Stimulated activated CD4-positive, alpha-beta T cell treated with anti-CD3 and anti-CD28 coated beads, Interleukin-4, amount 100 ng/mL, for 48 hours (primary cell): Measurements from ENCODE around the gene UPF2.

Experiments
- DNase-seq, 2 donors: peaks; one replicate each; pipeline ENCODE4 v3.0.0-alpha.2; 2020; ENCODE audit warnings: low read depth in 2 of 2

UPF2 gene

GRCh38 chr10:11962176-11962575, 80.4 kb downstream of the UPF2 start:
- DNase-seq = no peak

DNA sequence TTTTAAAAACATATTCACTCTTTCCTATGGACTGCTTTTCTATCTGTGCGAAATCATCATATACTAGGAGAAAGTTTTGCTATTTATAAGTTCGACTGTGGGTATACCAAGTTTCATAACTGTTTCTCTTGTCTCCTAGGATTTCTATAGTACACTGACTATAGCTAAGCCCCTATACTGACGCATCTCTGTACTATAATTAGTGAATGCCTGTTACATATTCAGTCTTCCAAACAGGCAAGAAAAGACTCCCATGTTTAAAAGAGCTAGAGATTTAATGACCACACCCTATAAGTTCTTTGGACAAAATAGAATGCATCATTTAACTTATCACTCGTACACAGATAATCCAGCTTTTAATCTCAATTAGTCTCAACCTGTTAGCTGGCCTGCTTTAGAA, 80.8 kb downstream of the UPF2 start:
- no peak for DNase-seq

DNA sequence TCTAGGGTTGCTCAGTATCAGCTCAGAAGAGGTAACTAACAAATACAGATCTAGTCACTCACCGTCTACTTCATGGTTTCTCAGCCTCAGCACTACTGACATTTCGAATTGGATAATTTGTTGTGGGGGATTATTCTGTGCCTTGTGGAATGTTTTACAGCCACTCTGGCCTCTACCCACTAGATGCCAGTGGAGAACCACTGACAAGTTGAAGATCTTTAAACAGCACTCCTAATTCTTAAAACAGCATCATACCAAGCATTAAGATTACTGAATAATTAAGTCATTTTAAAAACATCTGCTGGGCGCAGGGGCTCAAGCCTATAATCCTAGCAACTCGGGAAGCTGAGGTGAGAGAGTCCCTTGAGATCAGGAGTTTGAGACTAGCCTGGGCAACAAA, 82.6 kb downstream of the UPF2 start:
- DNase-seq = no peak

DNA sequence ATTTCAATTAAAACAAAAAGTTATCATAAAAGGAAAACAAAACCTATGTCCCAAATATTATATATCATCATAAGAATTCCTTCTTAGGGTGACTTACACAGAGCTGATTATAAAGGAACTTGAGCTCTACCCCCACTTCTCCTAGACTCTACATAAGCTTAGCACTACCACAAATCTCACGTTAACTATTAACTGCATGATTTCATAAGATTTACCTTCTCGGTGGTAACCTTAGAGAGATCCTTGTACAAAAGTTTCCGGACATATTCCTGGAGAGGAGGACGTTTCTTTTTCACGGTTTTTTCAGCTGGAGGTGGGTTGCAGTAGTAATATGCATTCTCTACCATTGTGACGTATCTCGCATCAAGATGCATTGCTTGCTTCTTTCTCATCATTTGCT, 83.7 kb downstream of the UPF2 start:
- DNase-seq = no peak

- no peak for DNase-seq
Measured at GRCh38 chr10:11951695-11952094, 90.9 kb downstream of the UPF2 start.

GRCh38 chr10:11950325-11951018, 92.1 kb downstream of the UPF2 start:
- no peak for DNase-seq

GRCh38 chr10:11949152-11949551, 93.5 kb downstream of the UPF2 start:
- DNase-seq = no peak

GRCh38 chr10:11946652-11947051, 96.0 kb downstream of the UPF2 start:
- DNase-seq = no peak

DNA sequence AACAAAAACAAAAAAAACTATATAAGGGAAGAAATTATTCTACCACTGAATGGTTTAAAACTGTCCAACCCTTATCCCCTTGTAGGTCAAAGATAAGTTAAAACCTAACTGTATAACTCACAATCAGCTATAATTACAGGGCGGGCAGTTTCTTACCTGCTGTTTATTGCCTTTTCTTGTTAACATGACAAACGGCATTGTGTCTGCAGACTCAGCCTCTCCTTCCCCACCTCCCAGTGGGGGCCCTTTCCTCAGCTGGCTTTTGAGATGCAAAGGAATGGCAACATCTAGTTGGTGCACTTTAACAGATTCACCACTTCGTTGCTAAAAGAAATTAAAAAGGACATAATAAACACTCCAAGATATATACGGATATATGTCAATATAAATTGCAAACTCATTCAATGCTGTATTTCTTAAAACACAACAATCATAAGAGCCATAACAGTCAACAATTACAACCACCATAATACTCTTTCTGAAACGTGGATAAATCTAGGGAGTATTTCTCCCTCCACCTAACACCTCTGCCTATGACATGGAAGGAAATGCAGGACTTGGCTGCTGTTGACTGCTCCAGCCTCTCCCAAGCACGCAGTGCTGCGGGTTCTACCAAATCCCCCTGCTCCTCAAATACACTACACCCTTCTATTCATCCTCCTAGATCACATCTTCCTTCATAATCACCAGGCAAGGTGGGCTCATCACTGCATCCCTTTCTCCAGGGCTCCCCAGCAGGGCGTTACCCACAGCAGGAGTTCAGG, 106.0 kb downstream of the UPF2 start:
- no peak for DNase-seq

- no peak for DNase-seq
Measured at GRCh38 chr10:11934262-11934661, 108.3 kb downstream of the UPF2 start.

GRCh38 chr10:11933577-11934223, 108.9 kb downstream of the UPF2 start:
- no peak for DNase-seq

GRCh38 chr10:11931038-11931437, 111.6 kb downstream of the UPF2 start:
- DNase-seq = no peak

- no peak for DNase-seq
Measured at GRCh38 chr10:11930312-11930978, 112.2 kb downstream of the UPF2 start.

- no peak for DNase-seq
Measured at GRCh38 chr10:11927746-11928145, 114.9 kb downstream of the UPF2 start.

- no peak for DNase-seq
Measured at GRCh38 chr10:11921800-11922392, 120.7 kb downstream of the UPF2 start.

DNA sequence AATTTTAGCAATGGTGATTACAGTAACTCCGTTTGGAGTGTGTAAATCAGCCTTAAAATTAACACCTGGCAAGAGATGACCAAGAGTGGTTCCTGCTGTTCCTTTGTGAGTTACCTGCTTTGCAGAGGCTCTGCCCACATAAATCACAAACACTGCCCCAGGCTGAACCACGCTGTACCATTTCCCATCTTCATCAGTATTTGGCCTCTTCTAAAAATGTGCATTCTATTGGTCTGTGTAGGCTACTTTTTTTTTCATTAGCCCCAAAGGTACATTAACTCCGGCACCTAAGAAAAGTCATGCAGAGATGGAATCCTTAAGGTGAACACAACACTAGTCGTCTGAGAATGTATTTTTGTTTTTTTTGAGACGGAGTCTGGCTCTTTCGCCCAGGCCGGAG, 123.3 kb downstream of the UPF2 start:
- no peak for DNase-seq

- DNase-seq = no peak
Measured at GRCh38 chr10:11918384-11918783, 124.2 kb downstream of the UPF2 start.

DNA sequence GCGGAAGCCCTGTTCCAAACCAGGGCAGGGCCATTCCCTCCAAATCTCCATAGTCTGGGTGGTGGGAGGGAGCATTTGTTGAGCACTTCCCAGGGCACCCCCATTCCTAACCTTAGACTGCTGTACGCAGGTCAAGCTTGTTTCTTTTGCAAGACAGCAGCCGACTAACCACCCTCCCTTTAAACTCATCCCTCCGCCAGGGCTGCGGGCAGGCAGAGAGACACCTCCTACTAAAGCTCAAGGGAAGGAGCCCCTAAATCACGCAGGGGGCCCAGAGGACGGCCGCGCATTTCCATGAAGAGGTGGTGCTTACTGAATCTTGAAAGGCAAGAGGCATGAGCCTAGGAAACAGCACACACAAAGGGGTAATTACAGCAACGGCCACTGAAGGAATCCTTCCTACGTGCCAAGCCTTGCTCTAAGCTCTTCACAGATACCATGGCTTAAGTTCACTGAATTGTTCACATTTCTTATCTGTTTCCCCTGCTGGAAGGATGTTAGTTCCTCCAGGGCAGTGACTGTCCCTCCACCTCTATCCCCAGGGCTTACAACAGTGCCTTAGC, 129.4 kb downstream of the UPF2 start:
- DNase-seq = no peak

- DNase-seq = no peak
Measured at GRCh38 chr10:11910102-11910501, 132.5 kb downstream of the UPF2 start.

DNA sequence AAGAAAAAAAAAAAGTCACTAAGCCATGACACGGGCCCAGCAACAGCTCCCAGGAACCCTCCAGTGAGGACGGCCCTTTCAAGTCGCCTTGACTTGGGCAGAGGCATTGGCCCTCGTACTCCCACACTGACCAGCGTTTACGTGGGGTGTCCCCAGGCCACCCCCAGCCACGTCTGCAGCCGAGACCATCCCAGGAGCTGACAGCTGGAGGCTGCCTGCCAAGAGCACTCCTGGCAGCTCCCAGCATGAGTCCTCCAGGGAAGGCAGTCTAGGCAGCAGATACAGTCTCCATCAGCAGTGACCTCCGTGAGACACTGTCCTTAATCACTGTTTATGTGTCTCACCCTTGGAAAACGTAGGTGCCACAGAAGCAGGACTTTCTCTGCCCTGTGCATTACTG, 133.0 kb downstream of the UPF2 start:
- no peak for DNase-seq

GRCh38 chr10:11908991-11909390, 133.6 kb downstream of the UPF2 start:
- DNase-seq = no peak

GRCh38 chr10:11908536-11908935, 134.1 kb downstream of the UPF2 start:
- no peak for DNase-seq
